ENCODE data around the gene RER1. TPM values are rescaled to one million over a fixed set of nuclear protein-coding genes. Genes with fewer than 3 reads are reported as not detected.

RER1 gene
- total RNA-seq, 1 donor from 2014 or later, result 147 TPM

- no peak overlapping the region for H3K4me3 Mint-ChIP-seq (ENCODE audit: unreplicated experiment)
Measured at GRCh38 chr1:2378956-2379732, 12.5 kb upstream of the RER1 start.

GRCh38 chr1:2379733-2380404, 11.8 kb upstream of the RER1 start:
- Mint-ChIP-seq H3K27ac (ENCODE audit: unreplicated experiment) (no peak overlapping the region), H3K36me3 (ENCODE audit: unreplicated experiment) (no peaks in the 10 kb centered on the region), H3K27me3 (ENCODE audit: unreplicated experiment) (no peaks in the 10 kb centered on the region), H3K4me1 (ENCODE audit: unreplicated experiment) (no peaks in the 10 kb centered on the region), H3K9me3 (ENCODE audit: unreplicated experiment) (no peaks in the 10 kb centered on the region), H3K4me3 (ENCODE audit: unreplicated experiment) (no peak overlapping the region)
- no peak for DNase-seq (ENCODE audit: extremely low spot score, unreplicated experiment)
- TF ChIP-seq CTCF (IDR thresholded peaks at IDR 0.05), result no peak

More at GRCh38 chr1:2378956-2379732, 12.5 kb upstream of the RER1 start:
- no peak for DNase-seq (ENCODE audit: extremely low spot score, unreplicated experiment)
- H3K36me3 Mint-ChIP-seq (ENCODE audit: unreplicated experiment), result no peaks in the 10 kb centered on the region
- no peak overlapping the region for H3K27ac Mint-ChIP-seq (ENCODE audit: unreplicated experiment)
- TF ChIP-seq CTCF (IDR thresholded peaks at IDR 0.05), result no peak
- no peaks in the 10 kb centered on the region for H3K4me1 Mint-ChIP-seq (ENCODE audit: unreplicated experiment)
- H3K27me3 Mint-ChIP-seq (ENCODE audit: unreplicated experiment), result no peaks in the 10 kb centered on the region
- no peaks in the 10 kb centered on the region for H3K9me3 Mint-ChIP-seq (ENCODE audit: unreplicated experiment)

GRCh38 chr1:2380816-2381591, 10.6 kb upstream of the RER1 start:
- no peaks in the 10 kb centered on the region for H3K36me3 Mint-ChIP-seq (ENCODE audit: unreplicated experiment)

GRCh38 chr1:2381741-2382620, 9.7 kb upstream of the RER1 start:
- TF ChIP-seq CTCF (IDR thresholded peaks at IDR 0.05), result peak; percentile 95
- no peaks in the 10 kb centered on the region for H3K36me3 Mint-ChIP-seq (ENCODE audit: unreplicated experiment)

More at GRCh38 chr1:2380816-2381591, 10.6 kb upstream of the RER1 start:
- no peak for DNase-seq (ENCODE audit: extremely low spot score, unreplicated experiment)
- Mint-ChIP-seq H3K4me1 (ENCODE audit: unreplicated experiment) (no peaks in the 10 kb centered on the region), H3K27me3 (ENCODE audit: unreplicated experiment) (no peaks in the 10 kb centered on the region), H3K9me3 (ENCODE audit: unreplicated experiment) (no peaks in the 10 kb centered on the region), H3K27ac (ENCODE audit: unreplicated experiment) (no peak overlapping the region), H3K4me3 (ENCODE audit: unreplicated experiment) (no peak overlapping the region)
- TF ChIP-seq CTCF (IDR thresholded peaks at IDR 0.05), result no peak

More at GRCh38 chr1:2381741-2382620, 9.7 kb upstream of the RER1 start:
- H3K27ac Mint-ChIP-seq (ENCODE audit: unreplicated experiment), result no peak overlapping the region
- H3K27me3 Mint-ChIP-seq (ENCODE audit: unreplicated experiment), result no peaks in the 10 kb centered on the region
- no peaks in the 10 kb centered on the region for H3K9me3 Mint-ChIP-seq (ENCODE audit: unreplicated experiment)
- H3K4me1 Mint-ChIP-seq (ENCODE audit: unreplicated experiment), result no peaks in the 10 kb centered on the region
- peak; percentile 94 for DNase-seq (ENCODE audit: extremely low spot score, unreplicated experiment)
- H3K4me3 Mint-ChIP-seq (ENCODE audit: unreplicated experiment), result no peak overlapping the region

All from osteocyte (in vitro differentiated cells).